Hematopoietic multipotent progenitor cell treated with erythropoietin and hydrocortisone succinate and interleukin-3 and kit ligand, for 8 days (in vitro differentiated cells): Measurements from ENCODE around the gene TAGAP.

Experiments
- DNase-seq: peaks from one replicate; pipeline ENCODE4 v3.0.0-alpha.2; 2015

Gene TAGAP

GRCh38 chr6:159071843-159072769 is 27.3 kb upstream of the TAGAP start:
- DNase-seq = no peak

- no peak for DNase-seq
Observed at GRCh38 chr6:159068904-159069578, 24.2 kb upstream of the TAGAP start.

GRCh38 chr6:159067334-159067733 is 22.5 kb upstream of the TAGAP start:
- DNase-seq = no peak

- no peak for DNase-seq
Observed at GRCh38 chr6:159066483-159066882, 21.7 kb upstream of the TAGAP start.

- no peak for DNase-seq
Observed at GRCh38 chr6:159065759-159066329, 21.1 kb upstream of the TAGAP start.

GRCh38 chr6:159065091-159065490 is 20.3 kb upstream of the TAGAP start:
- no peak for DNase-seq

GRCh38 chr6:159064477-159064876 is 19.7 kb upstream of the TAGAP start:
- DNase-seq = no peak

GRCh38 chr6:159063549-159063948 is 18.8 kb upstream of the TAGAP start:
- DNase-seq = no peak

- DNase-seq = no peak
Observed at GRCh38 chr6:159062976-159063375, 18.2 kb upstream of the TAGAP start.

GRCh38 chr6:159062564-159062945 is 17.8 kb upstream of the TAGAP start:
- no peak for DNase-seq

GRCh38 chr6:159061805-159062563 is 17.2 kb upstream of the TAGAP start:
- no peak for DNase-seq

- no peak for DNase-seq
Observed at GRCh38 chr6:159061146-159061545, 16.4 kb upstream of the TAGAP start.

- no peak for DNase-seq
Observed at GRCh38 chr6:159059885-159060506, 15.2 kb upstream of the TAGAP start.

- peak; percentile 84 for DNase-seq
Observed at GRCh38 chr6:159059141-159059540, 14.3 kb upstream of the TAGAP start.

GRCh38 chr6:159056899-159057298 is 12.1 kb upstream of the TAGAP start:
- DNase-seq = no peak

GRCh38 chr6:159056432-159056831 is 11.6 kb upstream of the TAGAP start:
- DNase-seq = no peak

GRCh38 chr6:159056003-159056402 is 11.2 kb upstream of the TAGAP start:
- peak; percentile 49 for DNase-seq

- no peak for DNase-seq
Observed at GRCh38 chr6:159053781-159054398, 9.1 kb upstream of the TAGAP start.

- DNase-seq = no peak
Observed at GRCh38 chr6:159052720-159053119, 7.9 kb upstream of the TAGAP start.

- no peak for DNase-seq
Observed at GRCh38 chr6:159047891-159048685, 3.3 kb upstream of the TAGAP start.

- DNase-seq = no peak
Observed at GRCh38 chr6:159045801-159046200, 1.0 kb upstream of the TAGAP start.
